Keratinocyte (primary cell): ENCODE data around the gene CDCA7. TPM values are rescaled to one million over a fixed set of nuclear protein-coding genes. Genes with fewer than 3 reads are reported as not detected.

Experiments used
- DNase-seq: peaks from one replicate; pipeline ENCODE4 v3.0.0-alpha.2; 2011; ENCODE audit warnings: low read depth, missing footprints, low spot score
- FAIRE-seq: peaks from 2 replicates; lab custom pipeline; 2011; peaks lifted over from hg19 to GRCh38; lab: Jason Lieb, UNC
- H2AFZ ChIP-seq: 2 replicates; pipeline ENCODE4 v1.6.0; 2012; ENCODE audit warnings: low read length, control low read depth, inconsistent platforms; ENCODE audit not compliant: control insufficient read depth
- H3K27ac ChIP-seq: 2 replicates; pipeline ENCODE4 v1.5.1; 2011; ENCODE audit warnings: low read length; ENCODE audit not compliant: control insufficient read depth, insufficient read depth
- H3K27me3 ChIP-seq: 3 replicates; pipeline ENCODE4 v1.6.0; 2011; ENCODE audit warnings: low read length; ENCODE audit not compliant: control insufficient read depth, insufficient read depth; ENCODE audit errors: extremely low read depth
- H3K36me3 ChIP-seq, 2 experiments: 2 replicates in 1 of 2; 3 replicates in 1 of 2; pipeline ENCODE4 v1.5.1; 2011; ENCODE audit warnings: low read length in 2 of 2, mild to moderate bottlenecking in 1 of 2; ENCODE audit not compliant: control insufficient read depth in 2 of 2, insufficient read depth in 2 of 2; ENCODE audit errors: extremely low read depth in 1 of 2
- H3K4me1 ChIP-seq: 3 replicates; pipeline ENCODE4 v1.5.1; 2011; ENCODE audit warnings: low read length; ENCODE audit not compliant: control insufficient read depth, insufficient read depth; ENCODE audit errors: extremely low read depth
- H3K4me2 ChIP-seq: 3 replicates; pipeline ENCODE4 v1.6.0; 2011; ENCODE audit warnings: low read depth, low read length; ENCODE audit not compliant: control insufficient read depth, insufficient read depth; ENCODE audit errors: extremely low read depth
- H3K4me3 ChIP-seq, 3 experiments: fragments of 200-600 bp in 1 of 3; sonication (generic) in 1 of 3; 2 replicates in 2 of 3; 3 replicates in 1 of 3; pipeline ENCODE4 v1.5.1; 2011 to 2016; ENCODE audit warnings: low read length in 3 of 3, mild to moderate bottlenecking in 3 of 3, control low read depth in 2 of 3, inconsistent platforms in 1 of 3, low read depth in 1 of 3, mixed read lengths in 1 of 3, mixed run types in 1 of 3, moderate library complexity in 1 of 3; ENCODE audit not compliant: control insufficient read depth in 2 of 3, insufficient read depth in 2 of 3; ENCODE audit errors: extremely low read depth in 1 of 3
- H3K79me2 ChIP-seq: 2 replicates; pipeline ENCODE4 v1.6.0; 2012; ENCODE audit warnings: low read length; ENCODE audit not compliant: control insufficient read depth, insufficient read depth
- H3K9ac ChIP-seq: 3 replicates; pipeline ENCODE4 v1.6.0; 2011; ENCODE audit warnings: low read length; ENCODE audit not compliant: control insufficient read depth, insufficient read depth; ENCODE audit errors: extremely low read depth
- H3K9me1 ChIP-seq: 3 replicates; pipeline ENCODE4 v1.6.0; 2011; ENCODE audit warnings: low read length; ENCODE audit not compliant: control insufficient read depth, insufficient read depth; ENCODE audit errors: extremely low read depth
- H3K9me3 ChIP-seq: 2 replicates; pipeline ENCODE4 v1.5.1; 2012; ENCODE audit warnings: low read depth, low read length; ENCODE audit not compliant: control insufficient read depth
- H4K20me1 ChIP-seq: 3 replicates; pipeline ENCODE4 v1.6.0; 2011; ENCODE audit warnings: low read length; ENCODE audit not compliant: control insufficient read depth, insufficient read depth; ENCODE audit errors: extremely low read depth
- CTCF ChIP-seq, 3 experiments: IDR thresholded peaks in 1 of 3; conservative IDR thresholded peaks in 1 of 3; optimal IDR thresholded peaks in 1 of 3; 2 replicates in 2 of 3; 3 replicates in 1 of 3; pipeline versions ENCODE3 to v1.5.1; 2011; ENCODE audit warnings: low read length in 3 of 3, mild to moderate bottlenecking in 3 of 3, moderate library complexity in 2 of 3, control low read depth in 1 of 3, inconsistent platforms in 1 of 3; ENCODE audit not compliant: insufficient read depth in 2 of 3; ENCODE audit errors: extremely low read depth in 1 of 3
- EZH2 ChIP-seq: IDR thresholded peaks from one replicate; pipeline ENCODE4 v1.6.1; 2012; ENCODE audit warnings: inconsistent platforms, mild to moderate bottlenecking, low read length, moderate library complexity
- dilution Hi-C: fragments of 300-500 bp; cut with MboI; formaldehyde crosslinking; loops from one replicate; pipeline ENCODE4 v1.7.0; 2020; ENCODE audit warnings: low sequenced_read_pairs; ENCODE audit not compliant: extremely low pct_ligation_motif_present
- polyA plus RNA-seq, 5 experiments: library from polyadenylated mRNA; depleted of rRNA in 3 of 5; stranded (reverse) in 3 of 5; stranded (forward) in 1 of 5; unstranded in 1 of 5; fragments of >200 nt; gene quantifications; 1 replicate in 1 of 5; 2 replicates in 3 of 5; 3 replicates in 1 of 5; pipeline versions ENCODE4 v1.2.1 to v1.2.3, GENCODE V29; 2011 to 2012; ENCODE audit warnings: missing spikeins in 2 of 5, low read depth in 1 of 5, low replicate concordance in 1 of 5

Gene CDCA7
- polyA plus RNA-seq, 1 donor (not counting 4 experiments of a cell fraction or from before 2014, with no cell fraction given), result 30.9 TPM

- Histone ChIP-seq H3K27ac (no peak overlapping the region), H3K4me1 (no peaks in the 10 kb centered on the region), H3K79me2 (no peaks in the 10 kb centered on the region), H2AFZ (no peak overlapping the region), H3K9ac (no peak overlapping the region), H3K9me1 (no peaks in the 10 kb centered on the region), H3K36me3 (no peaks in the 10 kb centered on the region), H3K4me3 (no peak overlapping the region), H3K9me3 (no peaks in the 10 kb centered on the region), H4K20me1 (no peaks in the 10 kb centered on the region), H3K4me2 (no peak overlapping the region), H3K27me3 (no peaks in the 10 kb centered on the region)
- FAIRE-seq, result no peak
- no peak for DNase-seq
- dilution Hi-C loops, result no loop called here
- no peak for TF ChIP-seq EZH2
- TF ChIP-seq CTCF (optimal IDR thresholded peaks at IDR 0.05 in 1 of 3, IDR thresholded peaks at IDR 0.05 in 1 of 3, conservative IDR thresholded peaks at IDR 0.05 in 1 of 3; ENCODE audit: extremely low read depth in 1 of 3, insufficient read depth in 2 of 3, low read length in 3 of 3), result no peak
Observed at GRCh38 chr2:173387660-173388059, 33.0 kb downstream of the CDCA7 start.

GRCh38 chr2:173388795-173389194, 34.1 kb downstream of the CDCA7 start:
- Histone ChIP-seq H3K36me3 (no peaks in the 10 kb centered on the region), H3K9ac (no peak overlapping the region), H3K4me2 (no peak overlapping the region), H3K9me3 (no peaks in the 10 kb centered on the region), H3K4me3 (no peak overlapping the region), H3K9me1 (no peaks in the 10 kb centered on the region), H3K79me2 (no peaks in the 10 kb centered on the region), H4K20me1 (no peaks in the 10 kb centered on the region), H3K27ac (no peak overlapping the region), H3K4me1 (no peaks in the 10 kb centered on the region), H2AFZ (no peak overlapping the region), H3K27me3 (no peaks in the 10 kb centered on the region)
- DNase-seq, result no peak
- TF ChIP-seq EZH2 (no peak), CTCF (optimal IDR thresholded peaks at IDR 0.05 in 1 of 3, IDR thresholded peaks at IDR 0.05 in 1 of 3, conservative IDR thresholded peaks at IDR 0.05 in 1 of 3; ENCODE audit: extremely low read depth in 1 of 3, insufficient read depth in 2 of 3, low read length in 3 of 3) (no peak)
- dilution Hi-C loops, result no loop called here
- no peak for FAIRE-seq
